Nephron progenitor cell (in vitro differentiated cells): ENCODE data around the gene AGAP1.
A peak's percentile ranks its signal among the peaks of the same experiment; 100 is the strongest.

Source experiments
- DNase-seq: peaks from one replicate; pipeline ENCODE4 v3.0.0; 2021
- H3K27ac Mint-ChIP-seq: 2 replicates; pipeline ENCODE4 v1.8.0; 2021; ENCODE audit warnings: mild to moderate bottlenecking, moderate library complexity, mixed read lengths
- H3K27me3 Mint-ChIP-seq: 2 replicates; pipeline ENCODE4 v1.8.0; 2021; ENCODE audit warnings: mild to moderate bottlenecking, low read depth, mixed read lengths; ENCODE audit not compliant: poor library complexity
- H3K36me3 Mint-ChIP-seq: 2 replicates; pipeline ENCODE4 v1.8.0; 2021; ENCODE audit warnings: low read depth, mixed read lengths
- H3K4me1 Mint-ChIP-seq: 2 replicates; pipeline ENCODE4 v1.8.0; 2021; ENCODE audit warnings: mixed read lengths
- H3K4me3 Mint-ChIP-seq: 2 replicates; pipeline ENCODE4 v1.8.0; 2021; ENCODE audit warnings: mild to moderate bottlenecking, moderate library complexity, mixed read lengths
- H3K9me3 Mint-ChIP-seq: 2 replicates; pipeline ENCODE4 v1.8.0; 2021; ENCODE audit warnings: mild to moderate bottlenecking, moderate library complexity, mixed read lengths
- CTCF ChIP-seq: fragments of 200-600 bp; sonication (generic); IDR thresholded peaks from 2 replicates; pipeline ENCODE4 v1.5.0; 2021; ENCODE audit warnings: antibody characterized with exemption

The AGAP1 gene

GRCh38 chr2:235591231-235591730 is 97.4 kb downstream of the AGAP1 start:
- H3K27ac Mint-ChIP-seq: no peak overlapping the region
- H3K4me3 Mint-ChIP-seq: no peak overlapping the region
- H3K9me3 Mint-ChIP-seq: no peaks in the 10 kb centered on the region
- no peak for DNase-seq
- peaks cover 30% of the 10 kb centered on the region for H3K4me1 Mint-ChIP-seq
- H3K27me3 Mint-ChIP-seq: no peaks in the 10 kb centered on the region
- no peak for TF ChIP-seq CTCF
- H3K36me3 Mint-ChIP-seq: peaks cover 11% of the 10 kb centered on the region

GRCh38 chr2:235591921-235592320 is 98.1 kb downstream of the AGAP1 start:
- Mint-ChIP-seq H3K27me3 (no peaks in the 10 kb centered on the region), H3K4me1 (peaks cover 28% of the 10 kb centered on the region), H3K36me3 (peaks cover 11% of the 10 kb centered on the region), H3K27ac (no peak overlapping the region), H3K9me3 (no peaks in the 10 kb centered on the region), H3K4me3 (no peak overlapping the region)
- no peak for TF ChIP-seq CTCF
- DNase-seq: no peak

- peaks cover 29% of the 10 kb centered on the region for H3K4me1 Mint-ChIP-seq
Observed at GRCh38 chr2:235592430-235592829, 98.6 kb downstream of the AGAP1 start.

GRCh38 chr2:235592836-235593235 is 99.0 kb downstream of the AGAP1 start:
- no peak for TF ChIP-seq CTCF
- Mint-ChIP-seq H3K4me1 (peaks cover 31% of the 10 kb centered on the region), H3K9me3 (no peaks in the 10 kb centered on the region), H3K4me3 (no peak overlapping the region), H3K27ac (peak overlapping the region; percentile 10), H3K27me3 (no peaks in the 10 kb centered on the region), H3K36me3 (peaks cover 11% of the 10 kb centered on the region)
- DNase-seq: no peak

More at GRCh38 chr2:235592430-235592829, 98.6 kb downstream of the AGAP1 start:
- Mint-ChIP-seq H3K27ac (peak overlapping the region; percentile 10), H3K27me3 (no peaks in the 10 kb centered on the region), H3K9me3 (no peaks in the 10 kb centered on the region), H3K36me3 (peaks cover 11% of the 10 kb centered on the region), H3K4me3 (no peak overlapping the region)
- TF ChIP-seq CTCF: no peak
- no peak for DNase-seq

- no peaks in the 10 kb centered on the region for H3K27me3 Mint-ChIP-seq
- peak; percentile 79 for TF ChIP-seq CTCF
- H3K9me3 Mint-ChIP-seq: no peaks in the 10 kb centered on the region
- no peak overlapping the region for H3K27ac Mint-ChIP-seq
- no peak for DNase-seq
- peaks cover 31% of the 10 kb centered on the region for H3K4me1 Mint-ChIP-seq
- peaks cover 11% of the 10 kb centered on the region for H3K36me3 Mint-ChIP-seq
- no peak overlapping the region for H3K4me3 Mint-ChIP-seq
Observed at GRCh38 chr2:235594041-235594440, 100.2 kb downstream of the AGAP1 start.

- DNase-seq: no peak
- Mint-ChIP-seq H3K4me3 (no peak overlapping the region), H3K9me3 (no peaks in the 10 kb centered on the region), H3K27ac (no peak overlapping the region), H3K36me3 (peaks cover 6% of the 10 kb centered on the region), H3K27me3 (peaks cover 6% of the 10 kb centered on the region), H3K4me1 (peaks cover 40% of the 10 kb centered on the region)
- no peak for TF ChIP-seq CTCF
Observed at GRCh38 chr2:235594964-235595363, 101.1 kb downstream of the AGAP1 start.
